ENCODE measurements around the gene DHDH.
"Not testable (repeated sequence)": the region's sequence is repeated elsewhere in the genome, so short reads cannot be mapped to it uniquely, and the experiment has no call there.

DHDH gene

GRCh38 chr19:48900477-48901406 lies 32.8 kb upstream of the DHDH start:
- Histone ChIP-seq H3K27me3 (ENCODE audit: control insufficient read depth in 1 of 2, insufficient read depth in 2 of 2, low read length in 2 of 2) (no peaks in the 10 kb centered on the region), H3K36me3 (ENCODE audit: insufficient read depth, low read length) (peaks cover 10% of the 10 kb centered on the region), H3K4me1 (ENCODE audit: insufficient read depth, low read length) (peaks cover 14% of the 10 kb centered on the region), H3K9ac (ENCODE audit: low read length) (peak overlapping the region; percentile 85), H3K27ac (ENCODE audit: low read depth, low read length) (peak overlapping the region; percentile 100), H3K9me3 (ENCODE audit: low read length) (no peaks in the 10 kb centered on the region), H3K4me3 (ENCODE audit: low read depth in 1 of 2, low read length in 2 of 2) (peak overlapping the region; percentile 90 to 93)

- peaks cover 14% of the 10 kb centered on the region for H3K4me1 ChIP-seq (ENCODE audit: insufficient read depth, low read length)
- not testable (repeated sequence) for H3K4me3 ChIP-seq (ENCODE audit: low read depth in 1 of 2, low read length in 2 of 2); H3K27me3 ChIP-seq (ENCODE audit: control insufficient read depth in 1 of 2, insufficient read depth in 2 of 2, low read length in 2 of 2); H3K27ac ChIP-seq (ENCODE audit: low read depth, low read length); H3K9me3 ChIP-seq (ENCODE audit: low read length); H3K9ac ChIP-seq (ENCODE audit: low read length)
- peaks cover 10% of the 10 kb centered on the region for H3K36me3 ChIP-seq (ENCODE audit: insufficient read depth, low read length)
These were observed 31.2 kb upstream of the DHDH start for GRCh38 chr19:48902291-48902690.

GRCh38 chr19:48903788-48904187 lies 29.7 kb upstream of the DHDH start:
- H3K27me3 ChIP-seq (ENCODE audit: control insufficient read depth in 1 of 2, insufficient read depth in 2 of 2, low read length in 2 of 2); H3K9ac ChIP-seq (ENCODE audit: low read length); H3K4me3 ChIP-seq (ENCODE audit: low read depth in 1 of 2, low read length in 2 of 2); H3K27ac ChIP-seq (ENCODE audit: low read depth, low read length); H3K9me3 ChIP-seq (ENCODE audit: low read length): not testable (repeated sequence)
- Histone ChIP-seq H3K36me3 (ENCODE audit: insufficient read depth, low read length) (peaks cover 17% of the 10 kb centered on the region), H3K4me1 (ENCODE audit: insufficient read depth, low read length) (peaks cover 14% of the 10 kb centered on the region)

- no peak overlapping the region for H3K27ac ChIP-seq (ENCODE audit: low read depth, low read length)
These were observed 27.8 kb upstream of the DHDH start for GRCh38 chr19:48905664-48906063.

DNA sequence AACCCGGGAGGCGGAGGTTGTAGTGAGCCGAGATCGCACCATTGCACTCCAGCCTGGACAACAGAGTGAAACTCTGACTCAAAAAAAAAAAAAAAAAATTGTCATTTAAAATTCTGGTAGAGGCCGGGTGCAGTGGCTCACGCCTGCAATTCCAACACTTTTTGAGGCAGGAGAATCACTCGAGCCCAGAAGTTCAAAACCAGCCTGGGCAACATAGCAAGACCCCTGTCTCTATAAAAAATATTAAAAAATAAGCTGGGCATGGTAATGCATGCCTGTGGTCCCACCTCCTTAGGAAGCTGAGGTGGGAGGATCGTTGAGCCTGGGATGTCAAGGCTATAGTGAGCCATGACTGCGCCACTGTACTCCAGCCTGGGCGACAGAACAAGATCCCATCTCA lies 27.2 kb upstream of the DHDH start:
- Histone ChIP-seq H3K4me1 (ENCODE audit: insufficient read depth, low read length) (peaks cover 6% of the 10 kb centered on the region), H3K4me3 (ENCODE audit: low read depth in 1 of 2, low read length in 2 of 2) (no peak overlapping the region), H3K27me3 (ENCODE audit: control insufficient read depth in 1 of 2, insufficient read depth in 2 of 2, low read length in 2 of 2) (no peaks in the 10 kb centered on the region), H3K9ac (ENCODE audit: low read length) (no peak overlapping the region), H3K27ac (ENCODE audit: low read depth, low read length) (no peak overlapping the region), H3K36me3 (ENCODE audit: insufficient read depth, low read length) (peaks cover 34% of the 10 kb centered on the region), H3K9me3 (ENCODE audit: low read length) (no peaks in the 10 kb centered on the region)

More at GRCh38 chr19:48905664-48906063, 27.8 kb upstream of the DHDH start:
- no peak overlapping the region for H3K9ac ChIP-seq (ENCODE audit: low read length)
- H3K36me3 ChIP-seq (ENCODE audit: insufficient read depth, low read length) = peaks cover 28% of the 10 kb centered on the region
- no peaks in the 10 kb centered on the region for H3K27me3 ChIP-seq (ENCODE audit: control insufficient read depth in 1 of 2, insufficient read depth in 2 of 2, low read length in 2 of 2)
- no peak overlapping the region for H3K4me3 ChIP-seq (ENCODE audit: low read depth in 1 of 2, low read length in 2 of 2)
- H3K9me3 ChIP-seq (ENCODE audit: low read length) = no peaks in the 10 kb centered on the region
- peaks cover 11% of the 10 kb centered on the region for H3K4me1 ChIP-seq (ENCODE audit: insufficient read depth, low read length)

DNA sequence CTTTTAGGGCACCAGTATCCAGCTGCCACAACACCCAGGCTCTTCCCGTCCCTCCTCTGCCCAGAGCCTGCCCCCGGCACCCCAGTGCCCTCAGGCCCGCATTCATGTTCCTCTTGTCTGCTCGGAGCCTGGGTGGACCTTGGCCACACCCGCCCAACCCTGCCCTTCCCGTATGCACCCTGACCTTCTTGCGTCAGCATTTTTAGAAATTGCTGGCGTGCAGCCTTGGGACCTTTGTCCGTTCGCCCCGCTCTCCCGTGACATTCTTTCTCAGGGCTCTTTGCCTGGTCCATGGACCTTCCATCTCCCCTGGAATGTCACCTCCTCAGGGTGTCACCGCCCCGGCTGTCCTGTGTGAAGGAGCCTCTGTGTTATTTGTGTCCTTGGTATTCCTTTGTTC lies 25.8 kb upstream of the DHDH start:
- no peaks in the 10 kb centered on the region for H3K27me3 ChIP-seq (ENCODE audit: control insufficient read depth in 1 of 2, insufficient read depth in 2 of 2, low read length in 2 of 2)
- no peaks in the 10 kb centered on the region for H3K9me3 ChIP-seq (ENCODE audit: low read length)
- no peaks in the 10 kb centered on the region for H3K4me1 ChIP-seq (ENCODE audit: insufficient read depth, low read length)
- peaks cover 48% of the 10 kb centered on the region for H3K36me3 ChIP-seq (ENCODE audit: insufficient read depth, low read length)
- no peak overlapping the region for H3K27ac ChIP-seq (ENCODE audit: low read depth, low read length)
- H3K9ac ChIP-seq (ENCODE audit: low read length) = no peak overlapping the region
- no peak overlapping the region for H3K4me3 ChIP-seq (ENCODE audit: low read depth in 1 of 2, low read length in 2 of 2)

GRCh38 chr19:48909424-48910077 lies 23.9 kb upstream of the DHDH start:
- not testable (repeated sequence) for H3K27me3 ChIP-seq (ENCODE audit: control insufficient read depth in 1 of 2, insufficient read depth in 2 of 2, low read length in 2 of 2); H3K4me1 ChIP-seq (ENCODE audit: insufficient read depth, low read length); H3K27ac ChIP-seq (ENCODE audit: low read depth, low read length); H3K9ac ChIP-seq (ENCODE audit: low read length); H3K4me3 ChIP-seq (ENCODE audit: low read depth in 1 of 2, low read length in 2 of 2); H3K9me3 ChIP-seq (ENCODE audit: low read length)
- peaks cover 66% of the 10 kb centered on the region for H3K36me3 ChIP-seq (ENCODE audit: insufficient read depth, low read length)

DNA sequence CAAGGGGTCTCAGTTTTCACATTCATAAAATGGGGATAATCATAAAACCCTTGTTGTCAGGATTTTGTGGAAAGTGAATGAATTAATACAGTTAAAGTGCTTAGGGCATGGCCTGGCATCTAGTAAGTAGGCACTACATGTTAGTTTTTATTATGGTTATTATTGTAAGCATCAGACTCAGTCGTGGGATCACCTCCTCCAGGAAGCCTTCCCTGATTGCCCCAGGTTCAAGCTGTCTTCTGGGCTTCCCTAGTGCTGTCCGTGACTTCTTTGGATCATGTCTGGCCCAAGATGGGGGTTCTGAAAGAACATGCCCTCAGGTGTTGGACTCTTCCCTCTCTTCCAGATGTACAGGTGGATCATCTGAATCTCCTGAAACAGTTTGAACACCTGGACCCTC lies 22.7 kb upstream of the DHDH start:
- no peak overlapping the region for H3K4me3 ChIP-seq (ENCODE audit: low read depth in 1 of 2, low read length in 2 of 2)
- H3K27me3 ChIP-seq (ENCODE audit: control insufficient read depth in 1 of 2, insufficient read depth in 2 of 2, low read length in 2 of 2) = no peaks in the 10 kb centered on the region
- H3K36me3 ChIP-seq (ENCODE audit: insufficient read depth, low read length) = peaks cover 64% of the 10 kb centered on the region
- H3K9me3 ChIP-seq (ENCODE audit: low read length) = no peaks in the 10 kb centered on the region
- no peak overlapping the region for H3K27ac ChIP-seq (ENCODE audit: low read depth, low read length)
- no peaks in the 10 kb centered on the region for H3K4me1 ChIP-seq (ENCODE audit: insufficient read depth, low read length)
- H3K9ac ChIP-seq (ENCODE audit: low read length) = no peak overlapping the region

DNA sequence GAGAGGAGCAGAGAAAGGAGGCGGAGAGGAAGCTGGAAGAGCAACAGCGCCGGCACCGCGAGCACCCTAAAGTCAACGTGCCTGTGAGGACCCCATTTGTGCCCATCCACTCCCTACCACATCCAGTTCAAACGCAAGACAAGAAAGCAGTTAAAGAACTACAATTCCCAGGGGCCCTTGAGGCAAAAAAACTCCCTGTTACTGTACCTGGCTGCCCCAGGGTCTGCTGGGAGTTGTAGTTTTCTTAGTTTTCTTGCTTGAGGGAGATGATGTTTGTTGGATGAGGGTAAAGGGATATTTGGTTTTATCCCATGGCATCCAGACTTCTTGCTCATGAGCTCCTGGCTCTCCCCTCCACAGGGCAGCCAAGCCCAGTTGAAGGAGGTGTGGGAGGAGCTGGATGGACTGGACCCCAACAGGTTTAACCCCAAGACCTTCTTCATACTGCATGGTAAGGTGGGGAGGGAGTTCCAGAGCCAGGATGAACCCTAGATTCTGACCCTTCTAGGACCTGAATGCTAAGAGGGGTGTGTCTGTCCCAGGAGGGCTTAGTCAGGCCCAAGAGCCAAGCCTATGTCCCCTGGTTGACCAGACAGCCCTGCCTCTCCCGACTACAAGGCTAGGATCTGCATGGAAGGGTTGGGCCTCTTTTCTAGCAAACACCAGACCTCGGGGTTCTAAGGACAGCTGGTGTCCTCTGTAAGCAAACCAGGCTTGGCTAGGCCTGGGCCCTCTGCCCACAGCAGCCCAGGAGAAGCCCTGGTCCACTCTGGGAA lies 20.2 kb upstream of the DHDH start:
- no peaks in the 10 kb centered on the region for H3K4me1 ChIP-seq (ENCODE audit: insufficient read depth, low read length)
- H3K27ac ChIP-seq (ENCODE audit: low read depth, low read length) = no peak overlapping the region
- peaks cover 73% of the 10 kb centered on the region for H3K36me3 ChIP-seq (ENCODE audit: insufficient read depth, low read length)
- no peak overlapping the region for H3K9ac ChIP-seq (ENCODE audit: low read length)
- H3K4me3 ChIP-seq (ENCODE audit: low read depth in 1 of 2, low read length in 2 of 2) = no peak overlapping the region
- H3K27me3 ChIP-seq (ENCODE audit: control insufficient read depth in 1 of 2, insufficient read depth in 2 of 2, low read length in 2 of 2) = no peaks in the 10 kb centered on the region
- no peaks in the 10 kb centered on the region for H3K9me3 ChIP-seq (ENCODE audit: low read length)

DNA sequence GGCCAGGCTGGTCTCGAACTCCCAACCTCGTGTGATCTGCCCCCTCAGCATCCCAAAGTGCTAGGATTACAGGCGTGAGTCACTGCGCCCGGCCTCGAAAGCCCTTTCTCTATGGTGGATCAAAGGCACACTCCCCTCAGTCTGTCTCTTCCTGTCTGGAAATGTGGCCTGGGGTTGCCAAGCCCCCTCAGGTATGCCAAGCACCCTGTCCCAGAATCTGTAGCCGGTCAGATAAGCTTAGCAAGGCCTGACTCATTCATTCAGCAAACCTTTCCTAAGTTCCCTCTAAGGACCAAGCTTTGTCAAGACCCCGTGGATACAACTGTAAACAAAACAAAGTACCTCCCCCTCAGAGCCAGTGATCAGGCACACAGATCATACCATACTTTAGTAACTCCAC lies 19.3 kb upstream of the DHDH start:
- H3K36me3 ChIP-seq (ENCODE audit: insufficient read depth, low read length) = peaks cover 76% of the 10 kb centered on the region
- H3K4me3 ChIP-seq (ENCODE audit: low read depth in 1 of 2, low read length in 2 of 2) = no peak overlapping the region
- no peaks in the 10 kb centered on the region for H3K4me1 ChIP-seq (ENCODE audit: insufficient read depth, low read length)
- no peak overlapping the region for H3K9ac ChIP-seq (ENCODE audit: low read length)
- no peak overlapping the region for H3K27ac ChIP-seq (ENCODE audit: low read depth, low read length)
- H3K27me3 ChIP-seq (ENCODE audit: control insufficient read depth in 1 of 2, insufficient read depth in 2 of 2, low read length in 2 of 2) = no peaks in the 10 kb centered on the region
- no peaks in the 10 kb centered on the region for H3K9me3 ChIP-seq (ENCODE audit: low read length)

DNA sequence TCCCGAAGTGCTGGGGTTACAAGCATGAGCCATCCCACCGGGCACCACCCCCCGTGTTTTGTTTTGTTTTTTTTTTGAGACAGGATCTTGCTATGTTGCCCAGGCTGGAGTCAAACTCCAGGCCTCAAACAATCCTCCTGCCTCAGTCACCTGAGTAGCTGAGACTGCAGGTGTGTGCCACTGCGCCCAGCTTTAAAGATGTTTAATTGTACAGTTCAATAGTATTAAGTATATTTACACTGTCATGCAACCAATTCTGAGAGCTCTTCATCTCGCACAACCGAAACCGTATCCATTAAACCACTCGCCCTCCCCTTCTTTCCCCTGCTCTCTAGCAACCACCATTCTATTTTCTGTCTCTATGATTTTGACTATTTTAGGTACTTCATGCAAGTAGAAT lies 17.7 kb upstream of the DHDH start:
- H3K4me1 ChIP-seq (ENCODE audit: insufficient read depth, low read length) = no peaks in the 10 kb centered on the region
- peaks cover 67% of the 10 kb centered on the region for H3K36me3 ChIP-seq (ENCODE audit: insufficient read depth, low read length)
- H3K4me3 ChIP-seq (ENCODE audit: low read depth in 1 of 2, low read length in 2 of 2) = no peak overlapping the region
- no peak overlapping the region for H3K27ac ChIP-seq (ENCODE audit: low read depth, low read length)
- no peak overlapping the region for H3K9ac ChIP-seq (ENCODE audit: low read length)
- H3K9me3 ChIP-seq (ENCODE audit: low read length) = no peaks in the 10 kb centered on the region
- no peaks in the 10 kb centered on the region for H3K27me3 ChIP-seq (ENCODE audit: control insufficient read depth in 1 of 2, insufficient read depth in 2 of 2, low read length in 2 of 2)
